Measurements from ENCODE around the gene TOR4A. TPM values are rescaled to one million over a fixed set of nuclear protein-coding genes. Genes with fewer than 3 reads are reported as not detected.

Gene TOR4A
- total and polyA plus RNA-seq, 7 donors: 3.8 to 33.0 (median 4.3) TPM

GRCh38 chr9:137320555-137321384 lies 43.2 kb downstream of the TOR4A start:
- Histone ChIP-seq H3K27ac (no peak overlapping the region), H3K36me3 (no peaks in the 10 kb centered on the region), H3K4me3 (no peak overlapping the region), H3K9me3 (no peaks in the 10 kb centered on the region), H3K4me1 (peaks cover 0 to 17% (median 10%) of the 10 kb centered on the region in 4 donors), H3K27me3 (peaks cover 13 to 23% (median 19%) of the 10 kb centered on the region in 3 donors)
- intact Hi-C loops (cut with DNase I): no loop called here
- WGBS, 2 donors: 48 to 82% methylated on average over 24 of the region's 24 CpGs
- TF ChIP-seq POLR2AphosphoS5 (IDR thresholded peaks at IDR 0.05): no peak
- TF ChIP-seq EP300 (IDR thresholded peaks at IDR 0.05): no peak
- TF ChIP-seq POLR2A (IDR thresholded peaks at IDR 0.05): no peak
- TF ChIP-seq CTCF (IDR thresholded peaks at IDR 0.05): no peak
- peak; percentile 59 for DNase-seq

GRCh38 chr9:137321726-137322361 lies 44.3 kb downstream of the TOR4A start:
- WGBS, 2 donors: 94 to 95% methylated on average over 22 of the region's 22 CpGs
- intact Hi-C loops (cut with DNase I): no loop called here
- Histone ChIP-seq H3K9me3 (no peaks in the 10 kb centered on the region), H3K4me1 (peaks cover 0 to 6% (median under 1%) of the 10 kb centered on the region in 4 donors), H3K4me3 (no peak overlapping the region), H3K36me3 (no peaks in the 10 kb centered on the region), H3K27me3 (peaks cover 2 to 13% (median 8%) of the 10 kb centered on the region in 3 donors), H3K27ac (no peak overlapping the region)
- no peak for TF ChIP-seq POLR2AphosphoS5 (IDR thresholded peaks at IDR 0.05)
- TF ChIP-seq EP300 (IDR thresholded peaks at IDR 0.05): no peak
- TF ChIP-seq POLR2A (IDR thresholded peaks at IDR 0.05): no peak
- no peak for TF ChIP-seq CTCF (IDR thresholded peaks at IDR 0.05)
- DNase-seq: peak; percentile 38

GRCh38 chr9:137323531-137324331 lies 46.2 kb downstream of the TOR4A start:
- no peaks in the 10 kb centered on the region for H3K36me3 ChIP-seq
- H3K9me3 ChIP-seq: no peaks in the 10 kb centered on the region
- intact Hi-C loops (cut with DNase I): no loop called here
- peaks cover 0 to 4% (median 0%) of the 10 kb centered on the region in 4 donors for H3K4me1 ChIP-seq
- no peaks in the 10 kb centered on the region for H3K27me3 ChIP-seq
- WGBS, 2 donors: 95 to 96% methylated on average over 37 of the region's 37 CpGs
- TF ChIP-seq CTCF (IDR thresholded peaks at IDR 0.05) (no peak), POLR2A (IDR thresholded peaks at IDR 0.05) (no peak), EP300 (IDR thresholded peaks at IDR 0.05) (no peak), POLR2AphosphoS5 (IDR thresholded peaks at IDR 0.05) (no peak)
- no peak overlapping the region for H3K27ac ChIP-seq
- no peak overlapping the region for H3K4me3 ChIP-seq
- peak; percentile 56 for DNase-seq

GRCh38 chr9:137325124-137325523 lies 47.6 kb downstream of the TOR4A start:
- peaks cover 0 to 4% (median 0%) of the 10 kb centered on the region in 4 donors for H3K4me1 ChIP-seq
- no peaks in the 10 kb centered on the region for H3K27me3 ChIP-seq
- no peaks in the 10 kb centered on the region for H3K9me3 ChIP-seq
- WGBS, 2 donors: 94 to 97% methylated on average over 10 of the region's 10 CpGs
- intact Hi-C loops (cut with DNase I): no loop called here
- DNase-seq: no peak
- H3K36me3 ChIP-seq: no peaks in the 10 kb centered on the region
- no peak overlapping the region for H3K27ac ChIP-seq
- H3K4me3 ChIP-seq: no peak overlapping the region
- no peak for TF ChIP-seq POLR2AphosphoS5 (IDR thresholded peaks at IDR 0.05)
- TF ChIP-seq CTCF (IDR thresholded peaks at IDR 0.05): no peak
- no peak for TF ChIP-seq POLR2A (IDR thresholded peaks at IDR 0.05)
